GM21529 (cell line): Measurements from ENCODE around the gene C1QTNF1.

Source experiments
- ATAC-seq: cut with Tn5 transposase; IDR thresholded peaks from one replicate; pipeline ENCODE4 v1.9.1; 2021; ENCODE audit not compliant: unreplicated experiment

The C1QTNF1 gene

DNA sequence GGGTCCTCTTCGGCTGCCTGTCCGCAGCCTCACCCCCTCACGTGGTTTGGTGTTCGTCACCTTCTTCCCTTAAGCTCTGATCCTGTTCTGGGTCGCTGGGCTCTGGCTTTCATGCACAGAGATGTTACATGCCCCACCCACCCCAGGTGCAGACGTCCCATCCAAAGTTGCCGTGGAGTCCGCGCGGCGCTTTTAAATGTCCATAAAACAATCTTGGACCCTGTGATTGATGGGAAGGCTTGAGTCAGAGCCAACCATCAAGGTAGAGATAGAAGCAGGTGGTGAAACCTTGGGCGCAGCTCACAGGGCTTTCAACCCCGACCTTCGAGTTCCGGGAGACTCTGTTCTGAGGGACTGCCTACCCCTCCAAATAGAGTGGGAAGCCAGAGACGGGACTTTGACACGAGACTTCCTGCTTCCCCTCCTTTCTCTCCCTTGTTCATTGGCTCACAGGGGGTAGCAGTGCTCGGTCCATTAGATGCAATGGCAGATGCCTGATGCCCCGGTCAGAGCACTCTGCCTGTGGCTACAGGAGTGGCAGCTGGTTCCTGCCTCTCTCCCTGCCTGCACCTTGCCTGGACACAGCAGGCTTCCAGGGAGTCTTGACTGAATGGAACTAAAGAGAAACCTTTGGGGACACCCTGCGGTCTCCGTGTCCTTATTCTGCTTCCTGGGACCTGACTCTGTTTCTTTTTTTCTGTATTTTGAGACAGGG is 54.7 kb downstream of the C1QTNF1 start:
- no peak for ATAC-seq

DNA sequence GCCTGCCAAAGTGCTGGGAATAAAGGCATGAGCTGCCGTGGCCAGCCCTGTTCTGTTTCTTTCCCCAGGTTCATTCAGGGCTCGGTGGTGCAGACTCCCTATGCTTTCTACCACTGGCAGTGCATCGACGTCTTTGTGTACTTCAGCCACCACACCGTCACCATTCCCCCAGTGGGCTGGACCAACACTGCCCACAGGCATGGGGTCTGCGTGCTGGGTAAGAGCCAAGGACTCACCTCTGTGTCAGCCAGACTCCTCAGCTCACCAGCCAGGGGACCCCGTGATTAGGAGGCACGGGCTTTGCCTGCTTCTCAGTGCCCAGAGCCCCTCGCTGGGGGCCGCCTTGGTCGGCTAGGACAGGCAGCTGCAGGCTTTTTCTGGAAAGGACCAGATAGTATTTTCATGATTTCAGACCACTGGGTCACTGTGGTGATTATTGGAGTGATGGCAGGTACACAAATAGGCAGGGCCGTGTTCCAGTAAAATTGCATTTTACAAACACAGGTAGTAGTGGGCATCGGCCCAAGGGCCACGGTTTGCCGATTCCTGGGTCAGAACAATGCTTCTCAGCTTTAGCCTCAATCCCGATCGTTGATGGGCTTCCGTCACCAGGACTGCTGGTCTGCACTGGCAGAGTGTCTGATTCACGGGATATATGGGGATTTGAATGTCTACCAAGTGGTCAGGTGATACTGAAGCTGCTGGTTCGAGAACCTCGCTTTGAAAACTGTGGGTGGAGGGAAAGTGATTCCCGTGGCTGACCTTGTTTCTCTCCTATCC is 55.6 kb downstream of the C1QTNF1 start:
- no peak for ATAC-seq

DNA sequence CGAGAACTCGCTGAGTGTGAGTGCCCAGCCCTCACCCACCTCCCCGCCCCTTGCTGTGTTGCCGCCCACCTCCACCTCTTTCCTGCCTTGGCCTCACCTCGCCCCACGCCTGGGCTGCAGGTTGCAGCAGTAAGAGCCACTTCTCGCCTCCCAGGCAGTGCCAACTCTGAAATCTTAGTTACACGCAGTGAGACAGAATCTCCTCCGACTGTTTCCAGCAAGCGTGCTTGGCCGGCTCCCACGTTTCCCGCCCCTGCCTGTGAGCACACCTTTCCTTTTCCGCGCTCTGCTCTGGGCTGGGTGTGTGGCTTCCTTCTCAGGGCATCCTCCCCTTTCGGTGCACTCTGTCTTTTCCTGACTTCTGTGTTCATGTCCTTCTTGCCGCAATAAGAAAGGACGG is 56.4 kb downstream of the C1QTNF1 start:
- ATAC-seq = no peak

DNA sequence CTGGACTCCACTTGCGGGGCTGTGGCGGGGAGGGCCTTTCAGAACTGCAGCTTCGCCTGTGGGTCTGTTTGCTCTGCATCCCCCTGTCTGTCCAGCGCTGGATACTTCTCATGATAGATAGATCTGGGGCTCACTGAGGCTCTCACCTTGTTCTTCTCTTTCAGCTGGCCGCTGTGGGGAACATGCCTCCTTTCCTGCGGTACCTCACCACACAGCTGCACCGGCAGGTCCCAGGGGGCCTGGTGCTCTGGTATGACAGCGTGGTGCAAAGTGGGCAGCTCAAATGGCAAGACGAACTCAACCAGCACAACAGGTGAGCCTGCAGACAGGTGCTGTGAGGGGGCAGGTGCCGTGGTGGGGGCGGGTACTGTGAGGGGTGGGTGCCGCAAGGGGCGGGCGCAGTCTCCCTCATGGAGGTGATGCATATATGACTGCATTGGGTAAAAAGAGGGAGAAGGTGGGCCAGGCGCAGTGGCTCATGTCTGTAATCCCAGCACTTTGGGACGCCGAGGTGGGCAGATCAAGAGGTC is 56.9 kb downstream of the C1QTNF1 start:
- no peak for ATAC-seq

DNA sequence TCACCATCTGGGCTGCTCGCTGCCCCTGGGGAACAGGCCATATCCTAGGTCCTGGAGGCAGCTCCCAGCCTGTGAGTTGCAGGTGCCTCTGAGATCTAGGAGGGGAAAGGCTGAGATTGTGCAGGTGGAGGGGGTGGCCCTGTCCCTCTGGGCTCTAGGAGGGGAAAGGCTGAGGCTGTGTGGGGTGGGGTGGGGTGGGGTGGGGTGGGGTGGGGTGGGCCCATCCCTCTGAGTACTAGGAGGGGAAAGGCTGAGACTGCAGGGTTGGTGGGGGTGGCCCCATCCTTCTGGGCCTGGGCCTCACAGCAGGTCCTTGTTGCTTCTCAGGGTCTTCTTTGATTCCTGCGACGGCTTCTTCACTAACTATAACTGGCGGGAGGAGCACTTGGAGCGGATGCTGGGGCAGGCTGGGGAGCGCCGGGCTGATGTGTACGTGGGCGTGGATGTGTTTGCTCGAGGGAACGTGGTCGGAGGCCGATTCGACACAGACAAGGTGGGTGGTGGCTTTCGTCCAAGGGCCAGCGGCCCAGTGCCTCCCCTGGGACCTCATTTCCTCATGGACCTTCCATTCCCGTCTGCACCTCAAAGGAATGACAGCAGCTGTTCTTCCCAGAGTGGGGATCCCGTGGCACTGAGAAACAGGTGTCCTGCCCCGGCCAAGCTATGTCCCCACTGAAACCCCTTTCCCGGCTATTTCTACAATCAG is 57.8 kb downstream of the C1QTNF1 start:
- ATAC-seq = no peak

DNA sequence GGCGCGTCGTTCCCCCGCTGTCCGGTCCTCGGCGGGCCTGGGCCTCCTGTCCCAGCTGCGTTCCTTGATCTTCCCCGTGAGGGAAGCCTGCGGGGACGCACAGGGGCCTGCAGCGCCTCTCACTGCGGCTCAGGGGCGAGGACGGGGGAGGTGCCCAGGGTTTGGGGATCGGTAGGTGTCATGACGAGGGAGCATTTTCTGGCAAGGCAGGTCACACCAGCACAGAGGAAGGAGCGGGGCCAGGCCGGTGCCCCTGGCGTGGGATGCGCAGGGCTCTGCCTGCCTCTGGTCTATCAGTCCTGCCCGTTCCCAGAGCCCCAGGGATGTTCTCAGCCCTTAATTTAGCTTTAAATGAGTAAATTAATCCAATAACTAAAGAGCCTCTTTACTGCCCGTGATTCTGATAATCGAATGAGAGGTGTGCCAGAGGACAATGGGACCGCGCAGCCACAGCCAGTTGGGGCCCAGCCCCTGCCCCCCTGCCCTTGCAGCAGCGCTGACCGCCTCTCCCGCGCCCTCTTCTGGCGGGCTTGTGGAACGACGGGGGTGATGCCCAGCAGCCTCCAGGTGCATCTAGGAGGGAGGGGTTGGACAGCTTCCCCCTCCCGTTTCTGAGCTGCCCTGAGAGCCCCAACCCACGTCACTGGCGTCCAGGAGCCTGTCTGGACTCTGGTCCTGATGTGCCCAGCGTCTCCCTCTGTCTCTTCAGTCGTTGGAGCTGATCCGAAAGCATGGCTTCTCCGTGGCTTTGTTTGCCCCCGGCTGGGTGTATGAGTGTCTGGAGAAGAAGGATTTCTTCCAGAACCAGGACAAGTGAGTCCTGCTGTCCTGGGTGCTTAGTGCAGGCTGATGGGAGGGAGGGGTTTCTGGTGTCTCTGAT is 58.6 kb downstream of the C1QTNF1 start:
- ATAC-seq = no peak

DNA sequence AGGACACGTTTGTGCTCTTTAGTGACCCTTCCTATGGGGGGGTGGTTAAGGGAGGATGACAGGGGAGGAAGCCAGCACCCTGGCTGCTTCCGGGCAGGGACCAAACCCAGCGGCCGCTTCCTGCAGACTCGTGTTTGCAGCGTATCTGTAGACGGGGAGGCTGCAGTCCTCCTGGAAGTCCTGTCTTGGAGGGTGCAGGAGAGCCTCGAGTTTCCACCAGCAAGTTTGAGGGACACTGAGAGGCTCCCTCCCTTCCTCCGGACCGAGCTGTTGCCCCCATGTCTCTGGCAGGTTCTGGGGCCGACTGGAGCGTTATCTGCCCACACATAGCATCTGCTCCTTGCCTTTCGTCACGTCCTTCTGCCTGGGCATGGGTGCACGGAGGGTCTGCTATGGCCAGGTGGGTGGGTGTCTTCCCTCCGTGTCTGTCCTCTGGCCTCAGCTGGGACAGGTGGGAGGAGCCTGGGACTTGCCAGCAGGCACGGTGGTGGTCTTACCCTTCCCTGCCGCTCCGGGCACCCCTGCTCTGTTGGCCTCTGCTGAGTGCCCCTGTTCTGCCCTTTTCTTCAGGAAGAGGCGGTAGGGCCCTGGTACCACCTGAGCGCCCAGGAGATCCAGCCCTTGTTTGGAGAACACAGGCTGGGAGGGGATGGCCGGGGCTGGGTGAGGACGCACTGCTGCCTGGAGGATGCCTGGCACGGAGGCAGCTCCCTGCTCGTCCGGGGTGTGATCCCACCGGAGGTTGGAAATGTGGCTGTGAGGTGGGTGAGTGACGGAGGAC is 59.4 kb downstream of the C1QTNF1 start:
- no peak for ATAC-seq

DNA sequence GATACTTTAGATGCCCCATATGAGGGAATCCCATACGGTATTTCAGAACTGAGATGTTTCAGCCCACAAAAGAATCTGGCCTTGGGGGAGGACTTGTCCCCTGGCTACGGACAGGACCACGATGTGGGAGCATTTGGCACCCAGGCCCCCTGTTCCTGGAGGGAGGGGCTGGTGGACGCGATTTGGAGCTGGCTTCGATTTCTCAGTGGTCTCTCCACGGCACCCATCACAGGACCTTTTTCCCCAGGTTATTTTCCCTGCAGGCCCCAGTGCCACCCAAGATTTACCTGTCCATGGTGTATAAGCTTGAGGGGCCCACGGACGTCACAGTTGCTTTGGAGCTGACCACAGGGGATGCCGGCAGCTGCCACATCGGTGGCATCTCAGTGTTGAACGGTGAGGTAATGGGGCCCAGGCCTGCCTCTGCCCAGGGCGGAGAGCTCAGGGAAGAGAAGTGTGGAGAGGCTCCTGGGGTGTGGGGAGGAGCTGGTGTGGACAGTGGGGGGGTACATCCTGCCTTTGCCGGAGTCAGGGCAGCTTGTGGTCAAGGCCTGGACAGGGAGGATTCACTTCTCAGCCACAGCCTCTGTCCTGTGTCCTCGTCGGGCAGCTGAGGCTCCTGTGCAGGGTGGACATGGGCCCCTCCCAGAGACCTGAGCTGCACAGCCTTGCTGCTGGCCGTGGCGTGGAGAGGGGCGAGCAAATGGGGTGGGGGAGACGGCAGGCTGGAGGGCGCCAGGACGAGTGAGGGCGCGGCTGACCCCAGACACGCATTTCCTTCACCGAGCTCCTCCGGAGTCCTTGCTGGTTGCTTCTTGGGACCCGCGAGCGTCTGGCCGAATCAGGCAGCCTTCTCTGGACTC is 60.6 kb downstream of the C1QTNF1 start:
- no peak for ATAC-seq

DNA sequence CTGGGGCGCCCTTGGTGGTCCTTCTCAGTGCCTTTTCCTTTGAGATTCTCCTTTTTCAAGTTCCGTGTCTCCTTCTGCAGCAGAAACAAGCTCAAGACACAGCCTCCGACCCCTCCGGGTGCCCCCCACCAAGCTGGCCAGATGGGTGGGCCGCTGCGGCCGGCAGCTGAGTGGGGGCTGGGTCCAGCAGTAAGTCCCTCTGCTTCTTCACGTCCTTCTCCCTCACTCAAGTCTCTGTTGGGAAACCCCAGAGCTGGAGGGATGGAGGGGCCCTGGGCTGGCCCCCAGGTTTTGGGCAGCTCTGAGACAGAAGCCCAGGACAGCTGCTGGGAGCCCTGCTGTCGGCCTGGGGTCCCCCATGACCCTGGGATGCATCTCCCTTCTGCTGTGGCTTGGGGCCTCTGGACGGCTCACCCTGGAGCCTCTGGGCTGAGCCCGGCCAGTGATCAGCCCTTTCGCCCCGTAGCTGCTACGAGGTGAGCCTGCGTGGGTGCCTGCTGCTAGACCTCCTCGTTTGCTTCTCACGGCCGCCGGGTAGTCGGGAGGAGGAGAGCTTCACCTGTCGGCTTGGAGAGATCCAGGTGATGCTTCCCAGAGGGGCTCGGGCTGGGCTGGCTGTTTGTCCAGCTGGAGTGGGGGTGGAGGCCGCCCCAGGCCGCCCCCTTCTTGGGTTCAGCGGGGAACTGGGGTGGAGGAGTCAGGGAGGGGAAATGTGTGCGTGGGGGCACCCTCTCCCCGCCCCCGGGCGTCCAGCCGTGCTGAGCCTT is 61.4 kb downstream of the C1QTNF1 start:
- ATAC-seq = no peak

DNA sequence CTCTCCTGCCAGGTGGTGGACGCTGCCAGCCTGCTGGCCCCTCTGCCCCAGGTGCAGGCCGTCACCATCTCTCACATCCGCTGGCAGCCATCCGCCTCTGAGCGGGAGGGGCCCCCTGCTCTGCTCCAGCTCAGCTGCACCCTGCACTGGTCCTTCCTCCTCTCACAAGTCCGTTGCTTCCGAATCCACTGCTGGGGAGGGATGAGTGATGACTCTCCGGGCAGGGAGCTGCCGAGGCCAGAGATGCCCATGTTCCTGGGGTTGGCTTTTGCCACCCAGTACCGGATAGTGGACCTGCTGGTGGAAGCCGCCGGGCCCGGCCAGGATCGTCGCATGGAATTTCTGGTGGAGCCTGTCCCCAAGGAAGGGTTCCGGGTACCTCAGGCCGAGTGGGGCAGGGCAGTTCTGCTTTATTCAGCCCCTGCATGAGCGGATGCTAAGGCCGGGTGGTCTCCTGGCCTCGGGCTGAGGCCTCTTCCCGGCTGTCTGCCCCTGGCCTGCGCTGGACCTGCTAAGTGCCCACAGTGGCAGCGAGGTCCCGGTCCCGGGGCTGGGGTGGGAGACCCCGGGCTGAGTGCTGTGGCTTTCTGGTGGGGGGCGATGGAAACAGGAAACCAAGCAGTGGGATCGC is 62.1 kb downstream of the C1QTNF1 start:
- ATAC-seq = no peak

DNA sequence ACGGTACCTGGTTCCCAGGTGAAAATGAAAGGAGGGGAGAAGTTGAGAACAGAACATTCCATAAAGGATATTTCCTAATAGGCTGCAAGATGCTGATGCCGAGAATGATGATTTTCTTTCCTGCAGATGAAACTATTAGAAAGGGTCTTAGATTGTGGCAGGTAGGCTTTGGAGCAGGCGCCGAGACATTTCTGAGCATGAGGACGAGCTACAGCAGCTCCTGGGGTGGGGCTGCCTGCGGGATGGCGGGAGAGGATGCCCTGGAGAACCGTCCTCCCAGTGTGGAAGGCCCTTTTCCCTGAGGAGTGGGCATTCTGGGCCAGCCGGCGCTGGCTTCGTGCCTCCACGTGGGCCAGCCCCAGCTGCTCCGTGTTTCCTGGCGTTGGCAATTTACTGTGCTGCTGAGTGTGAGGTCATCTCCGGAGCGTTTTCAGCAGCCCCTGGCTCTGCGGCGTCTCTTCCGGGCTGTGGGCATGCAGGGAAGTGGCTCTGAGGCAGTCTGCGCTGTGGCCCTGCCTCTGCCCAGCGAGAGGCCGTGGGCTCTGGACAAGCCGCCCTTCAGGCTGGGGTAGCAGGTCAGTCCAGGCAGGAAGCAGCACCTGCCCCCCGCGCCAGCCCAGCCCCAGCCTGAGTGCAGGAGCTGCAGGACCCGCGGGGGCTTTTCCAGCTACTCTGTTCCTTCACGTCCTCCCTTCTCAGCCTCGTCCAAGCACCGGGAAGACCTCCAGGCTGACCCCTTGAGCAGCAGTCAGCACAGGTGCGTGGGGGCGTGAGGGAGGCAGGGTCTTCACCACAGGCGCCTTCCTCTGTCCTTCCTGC is 62.8 kb downstream of the C1QTNF1 start:
- ATAC-seq = no peak

DNA sequence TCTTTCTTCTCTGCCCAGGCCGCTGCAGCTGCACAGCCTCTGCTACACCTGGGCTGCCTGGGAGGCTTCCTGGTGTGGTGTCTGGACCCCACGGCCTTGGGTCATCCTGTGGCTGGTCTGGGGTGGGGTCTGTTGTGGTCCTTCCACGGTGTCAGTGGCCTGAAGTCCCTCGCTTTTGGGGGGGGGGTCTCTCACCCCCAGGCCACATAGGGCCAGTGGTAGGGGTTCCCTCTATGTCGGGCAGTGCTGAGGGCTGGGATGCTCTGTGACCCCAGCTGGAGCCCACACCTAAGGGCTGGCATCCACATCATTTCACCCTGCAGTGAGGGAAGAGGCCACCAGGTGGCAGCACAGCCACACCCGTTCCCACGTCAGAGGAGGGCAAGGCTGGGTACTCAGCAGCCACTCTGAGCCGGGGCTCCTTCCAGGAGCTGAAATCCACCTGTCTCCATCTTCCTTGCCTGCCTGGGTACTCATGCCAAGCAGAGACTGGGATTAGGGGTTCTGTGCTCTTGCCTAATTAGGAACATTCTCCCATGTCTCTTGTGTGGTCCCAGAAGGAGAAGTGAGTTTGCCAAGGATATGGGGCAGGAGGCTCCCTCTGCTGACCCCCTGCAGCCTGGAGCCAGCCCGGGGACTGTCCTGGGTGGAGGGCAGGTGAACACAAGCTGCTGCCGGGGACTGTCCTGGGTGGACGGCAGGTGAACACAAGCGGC is 63.6 kb downstream of the C1QTNF1 start:
- no peak for ATAC-seq

DNA sequence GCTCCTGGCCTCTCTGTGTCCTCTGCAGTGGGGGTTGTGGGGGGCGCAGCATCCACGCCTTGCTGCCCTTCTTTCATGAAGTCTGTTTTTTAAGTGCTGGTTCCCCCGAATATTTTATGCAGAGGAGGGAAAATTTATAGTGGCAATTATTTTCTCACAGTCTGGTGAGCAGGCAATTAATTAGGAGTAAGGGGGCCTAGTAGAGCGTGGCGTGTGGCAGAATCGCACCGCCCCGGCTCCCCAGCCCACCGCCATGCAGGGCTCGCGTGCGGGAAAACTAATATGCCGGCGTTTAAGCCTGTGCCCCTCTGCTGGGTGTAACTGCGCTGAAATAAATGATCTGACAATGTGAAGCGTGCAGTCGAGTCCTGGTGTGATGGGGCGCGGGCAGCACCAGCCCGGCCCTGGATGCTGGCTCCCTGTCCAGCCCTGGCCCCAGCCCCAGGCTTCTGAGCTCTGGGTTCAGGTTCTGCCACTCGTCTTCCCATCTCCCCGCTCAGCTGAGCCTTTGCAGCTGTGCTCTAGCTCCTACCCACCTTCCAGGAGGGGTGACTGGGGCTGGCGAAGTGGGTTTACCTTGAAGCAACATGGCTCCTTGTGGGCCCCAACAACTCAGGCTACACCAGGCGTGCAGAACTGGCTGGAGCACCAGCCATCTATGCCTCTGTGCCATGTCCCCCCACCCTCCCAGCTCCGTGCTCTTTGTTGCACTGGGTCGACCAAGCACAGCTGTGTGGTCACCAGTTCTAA is 64.5 kb downstream of the C1QTNF1 start:
- ATAC-seq = no peak

DNA sequence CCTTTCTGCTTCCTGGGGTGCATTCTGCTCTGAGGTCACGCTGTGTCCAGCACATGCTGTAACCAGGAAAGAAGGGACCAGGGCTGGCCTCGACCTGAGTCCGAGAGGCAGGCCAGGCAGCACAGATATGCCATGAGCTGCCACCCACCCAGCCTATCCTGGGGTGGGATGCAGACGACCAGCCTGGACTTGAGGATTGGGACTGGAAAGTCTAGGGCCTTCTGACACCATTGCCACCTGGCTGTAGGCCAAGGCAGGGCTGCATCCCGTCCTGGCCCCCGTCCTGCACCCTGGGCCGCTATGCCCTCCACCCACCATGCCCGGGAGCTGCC is 65.0 kb downstream of the C1QTNF1 start:
- no peak for ATAC-seq

DNA sequence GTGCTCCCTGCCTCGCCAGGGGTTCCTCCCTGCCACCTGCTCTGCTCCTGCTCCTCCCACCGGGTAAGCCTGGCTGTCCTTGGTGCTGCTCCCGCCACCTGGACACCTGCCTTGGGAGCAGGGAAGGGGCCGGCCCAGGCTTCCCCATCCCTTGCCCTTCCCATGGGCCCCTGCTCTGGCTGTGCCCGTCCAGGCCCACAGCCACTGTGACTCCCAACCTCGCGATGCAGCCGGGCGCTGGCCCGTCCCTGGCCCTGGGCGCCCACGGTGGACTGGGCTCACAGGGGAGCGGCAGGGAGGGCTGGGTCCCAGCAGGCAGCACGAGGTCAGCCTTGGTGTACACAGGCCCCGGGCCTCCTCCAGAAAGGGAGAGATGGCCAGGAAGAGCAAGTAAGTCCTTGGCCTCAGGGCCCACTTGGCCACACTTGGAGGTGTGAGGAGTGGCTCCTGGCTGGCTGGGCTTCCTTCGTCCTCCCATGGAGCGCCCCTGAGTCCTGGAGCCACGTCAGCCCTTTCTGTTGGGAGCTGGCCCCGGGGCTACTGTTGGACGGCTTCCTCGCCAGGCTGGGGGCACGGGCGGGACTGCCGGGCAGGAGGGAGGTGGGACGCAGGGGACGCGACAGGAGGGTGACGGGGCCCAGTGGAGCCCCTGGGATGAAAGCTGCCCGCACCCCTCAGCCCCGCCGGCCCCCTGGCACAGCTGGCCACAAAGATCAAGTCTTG is 65.9 kb downstream of the C1QTNF1 start:
- ATAC-seq = no peak
